K562 (cell line): ENCODE data around the gene TMEM138. TPM values are rescaled to one million over a fixed set of nuclear protein-coding genes. Genes with fewer than 3 reads are reported as not detected.

Experiments
- ADNP ChIP-seq: fragments of 200-800 bp; sonication (Bioruptor generic); IDR thresholded peaks from 2 replicates; pipeline ENCODE4 v1.6.1; 2016; ENCODE audit warnings: missing genetic modification characterization, missing compliant biosample characterization
- CHD1 ChIP-seq: fragments of 200-600 bp; sonication (generic); IDR thresholded peaks from one replicate; pipeline ENCODE4 v1.6.1; 2012; ENCODE audit warnings: mild to moderate bottlenecking, moderate library complexity, low read length, inconsistent platforms
- E2F3 ChIP-seq: fragments of 250-450 bp; sonication (Bioruptor Pico); IDR thresholded peaks from 2 replicates; pipeline ENCODE4 v1.4.0; 2020; ENCODE audit warnings: mild to moderate bottlenecking
- HDAC2 ChIP-seq: fragments of 450-650 bp; IDR thresholded peaks from 2 replicates; pipeline ENCODE4 v1.6.1; 2016; ENCODE audit warnings: mild to moderate bottlenecking
- HNRNPL ChIP-seq: fragments of 200-400 bp; formaldehyde crosslinking; IDR thresholded peaks from 2 replicates; pipeline ENCODE4 v1.6.1; 2017; ENCODE audit warnings: low read depth, mild to moderate bottlenecking, low read length
- LARP7 ChIP-seq: fragments of 450-650 bp; IDR thresholded peaks from 2 replicates; pipeline ENCODE4 v1.6.1; 2016
- MYC ChIP-seq, 2 experiments: fragments of 250-450 bp in 1 of 2; sonication (Bioruptor Pico) in 1 of 2; IDR thresholded peaks; 2 replicates each; pipeline versions ENCODE4 v1.5.1 to v1.6.1; 2012 to 2021; ENCODE audit warnings: low read depth in 2 of 2, borderline replicate concordance in 1 of 2, improper control_type of control experiment in 1 of 2, low read length in 1 of 2, mild to moderate bottlenecking in 1 of 2, moderate library complexity in 1 of 2
- NFE2 ChIP-seq: IDR thresholded peaks from 2 replicates; pipeline ENCODE4 v1.6.1; 2014; ENCODE audit warnings: antibody characterized with exemption, low read depth
- PTBP1 ChIP-seq: fragments of 200-400 bp; formaldehyde crosslinking; IDR thresholded peaks from 2 replicates; pipeline ENCODE4 v1.6.1; 2017; ENCODE audit warnings: low read depth, low read length
- RBM25 ChIP-seq: fragments of 200-400 bp; formaldehyde crosslinking; IDR thresholded peaks from 2 replicates; pipeline ENCODE4 v1.6.1; 2018; ENCODE audit warnings: low read length, low read depth, moderate library complexity; ENCODE audit not compliant: severe bottlenecking
- RBM39 ChIP-seq: fragments of 200-400 bp; formaldehyde crosslinking; optimal IDR thresholded peaks from 2 replicates; pipeline ENCODE3; 2018; ENCODE audit warnings: low read depth, low read length
- THRAP3 ChIP-seq: fragments of 450-650 bp; IDR thresholded peaks from 2 replicates; pipeline ENCODE4 v1.6.1; 2016; ENCODE audit warnings: mild to moderate bottlenecking, inconsistent platforms, borderline replicate concordance
- ZBTB7A ChIP-seq: IDR thresholded peaks from 2 replicates; pipeline ENCODE4 v1.6.1; 2011; ENCODE audit warnings: low read depth, mild to moderate bottlenecking, low read length, moderate library complexity, borderline replicate concordance; ENCODE audit not compliant: control insufficient read depth
- ZFP1 ChIP-seq: fragments of 450-650 bp; formaldehyde crosslinking; IDR thresholded peaks from 2 replicates; pipeline ENCODE4 v1.4.0; 2020; ENCODE audit warnings: mild to moderate bottlenecking, mixed read lengths
- ZKSCAN1 ChIP-seq: fragments of 150-350 bp; IDR thresholded peaks from 2 replicates; pipeline ENCODE4 v1.6.1; 2016; ENCODE audit warnings: low read depth, low read length
- ZNF239 ChIP-seq: fragments of 250-450 bp; sonication (Bioruptor Pico); IDR thresholded peaks from 2 replicates; pipeline ENCODE4 v1.4.0; 2020; ENCODE audit warnings: mild to moderate bottlenecking
- polyA plus RNA-seq, 8 experiments: library from polyadenylated mRNA; depleted of rRNA in 4 of 8; stranded (reverse) in 5 of 8; unstranded in 3 of 8; fragments of >200 nt; fragmentation: Nextera tagmentation in 2 of 8; fragmentation: Illumina TruSeq in 1 of 8; extraction: Ambion mirVana in 2 of 8; extraction: Trizol in 1 of 8; gene quantifications; 2 replicates each; pipeline versions ENCODE4 v1.2.1 to v1.2.3, GENCODE V29; 2011 to 2014; ENCODE audit warnings: inconsistent platforms in 1 of 8, missing spikeins in 1 of 8
- total RNA-seq, 7 experiments: library from RNA; depleted of rRNA in 6 of 7; stranded (reverse); fragments of >200 nt in 6 of 7; fragmentation: Illumina TruSeq in 2 of 7; extraction: Trizol in 2 of 7; gene quantifications; 2 replicates each; pipeline versions ENCODE4 v1.2.1 to v1.2.3, GENCODE V29; 2011 to 2021; ENCODE audit warnings: low replicate concordance in 1 of 7
- TF ChIP-seq, protein P1 (sequence below): sonication (generic); formaldehyde crosslinking; IDR thresholded peaks from 2 replicates; pipeline ENCODE4 v1.8.1; 2023; ENCODE audit warnings: mild to moderate bottlenecking, missing genetic modification reagents
- TF ChIP-seq, protein P2 (sequence below), 2 experiments: fragments of 200-800 bp in 1 of 2; sonication (Bioruptor generic) in 1 of 2; sonication (generic) in 1 of 2; formaldehyde crosslinking in 1 of 2; IDR thresholded peaks in 1 of 2; conservative IDR thresholded peaks in 1 of 2; 2 replicates each; pipeline versions ENCODE4 v1.5.0 to v1.6.1; 2016 to 2020; ENCODE audit warnings: missing compliant biosample characterization in 1 of 2, missing genetic modification characterization in 1 of 2, missing genetic modification reagents in 1 of 2
- TF ChIP-seq, protein P3 (sequence below): sonication (generic); formaldehyde crosslinking; IDR thresholded peaks from 2 replicates; pipeline ENCODE4 v1.8.0; 2022; ENCODE audit warnings: mild to moderate bottlenecking, missing genetic modification reagents
- TF ChIP-seq, protein P4 (sequence below): fragments of 450-650 bp; formaldehyde crosslinking; IDR thresholded peaks from 2 replicates; pipeline ENCODE4 v1.4.0; 2020; ENCODE audit warnings: mild to moderate bottlenecking, mixed read lengths

TMEM138 gene
- total and polyA plus RNA-seq, 9 of the 15 experiments (the other 6 are each of a cell fraction or from before 2014, with no cell fraction given): 23.2 to 168 (median 63.1) TPM

DNA sequence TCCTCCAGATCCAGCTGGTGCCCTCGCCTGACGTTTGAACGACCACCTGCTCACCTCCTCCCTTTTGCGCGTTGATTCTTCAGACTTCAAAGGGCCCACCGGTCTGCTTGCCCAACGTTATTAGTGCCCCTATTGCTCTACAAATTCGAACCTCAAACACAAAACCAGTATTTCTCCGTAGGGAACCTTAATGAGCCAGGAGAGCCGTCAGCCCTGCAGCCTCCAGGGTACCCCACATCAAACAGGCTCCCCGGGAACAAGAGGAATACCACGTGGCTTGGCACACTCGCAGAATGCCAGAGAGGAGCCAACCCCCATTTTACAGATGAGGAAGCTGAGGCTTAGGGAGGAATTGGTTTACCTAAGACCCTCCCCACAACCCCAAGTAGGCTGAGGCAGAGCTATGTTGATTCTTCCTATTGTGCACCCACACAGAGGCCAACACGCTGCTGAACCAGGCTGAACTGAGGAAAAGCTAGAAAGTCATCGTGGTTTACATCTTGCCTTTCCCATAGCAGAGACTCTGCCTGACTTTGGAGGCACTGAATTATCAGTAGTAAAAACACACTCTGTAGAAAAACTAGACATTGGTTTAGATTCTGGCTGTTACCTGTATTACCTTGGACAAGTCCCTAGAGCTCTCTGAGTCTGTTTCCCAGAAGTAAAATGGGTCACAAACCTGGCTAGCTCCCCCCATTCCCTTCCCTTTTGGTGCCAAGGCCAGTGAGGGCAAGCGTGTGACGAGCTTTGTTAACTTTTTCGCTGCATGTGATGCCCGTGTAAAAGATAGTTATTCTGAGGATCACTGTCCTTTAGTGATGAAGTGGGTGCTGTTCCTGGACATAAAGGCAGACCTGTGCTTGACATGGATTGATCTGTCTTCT is 28.4 kb upstream of the TMEM138 start (continued):
- peak; percentile 75 for TF ChIP-seq ADNP
- peak; percentile 94 for TF ChIP-seq RBM25
- no peak for TF ChIP-seq THRAP3
- TF ChIP-seq, protein P1, sequence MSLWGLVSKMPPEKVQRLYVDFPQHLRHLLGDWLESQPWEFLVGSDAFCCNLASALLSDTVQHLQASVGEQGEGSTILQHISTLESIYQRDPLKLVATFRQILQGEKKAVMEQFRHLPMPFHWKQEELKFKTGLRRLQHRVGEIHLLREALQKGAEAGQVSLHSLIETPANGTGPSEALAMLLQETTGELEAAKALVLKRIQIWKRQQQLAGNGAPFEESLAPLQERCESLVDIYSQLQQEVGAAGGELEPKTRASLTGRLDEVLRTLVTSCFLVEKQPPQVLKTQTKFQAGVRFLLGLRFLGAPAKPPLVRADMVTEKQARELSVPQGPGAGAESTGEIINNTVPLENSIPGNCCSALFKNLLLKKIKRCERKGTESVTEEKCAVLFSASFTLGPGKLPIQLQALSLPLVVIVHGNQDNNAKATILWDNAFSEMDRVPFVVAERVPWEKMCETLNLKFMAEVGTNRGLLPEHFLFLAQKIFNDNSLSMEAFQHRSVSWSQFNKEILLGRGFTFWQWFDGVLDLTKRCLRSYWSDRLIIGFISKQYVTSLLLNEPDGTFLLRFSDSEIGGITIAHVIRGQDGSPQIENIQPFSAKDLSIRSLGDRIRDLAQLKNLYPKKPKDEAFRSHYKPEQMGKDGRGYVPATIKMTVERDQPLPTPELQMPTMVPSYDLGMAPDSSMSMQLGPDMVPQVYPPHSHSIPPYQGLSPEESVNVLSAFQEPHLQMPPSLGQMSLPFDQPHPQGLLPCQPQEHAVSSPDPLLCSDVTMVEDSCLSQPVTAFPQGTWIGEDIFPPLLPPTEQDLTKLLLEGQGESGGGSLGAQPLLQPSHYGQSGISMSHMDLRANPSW (CRISPR knock-in tag): 0 out of 2 replicates have a peak, but pooled peaks have one; percentile 51
- no peak for TF ChIP-seq RBM39
- no peak for TF ChIP-seq ZFP1 (CRISPR knock-in tag)
- TF ChIP-seq, protein P2, sequence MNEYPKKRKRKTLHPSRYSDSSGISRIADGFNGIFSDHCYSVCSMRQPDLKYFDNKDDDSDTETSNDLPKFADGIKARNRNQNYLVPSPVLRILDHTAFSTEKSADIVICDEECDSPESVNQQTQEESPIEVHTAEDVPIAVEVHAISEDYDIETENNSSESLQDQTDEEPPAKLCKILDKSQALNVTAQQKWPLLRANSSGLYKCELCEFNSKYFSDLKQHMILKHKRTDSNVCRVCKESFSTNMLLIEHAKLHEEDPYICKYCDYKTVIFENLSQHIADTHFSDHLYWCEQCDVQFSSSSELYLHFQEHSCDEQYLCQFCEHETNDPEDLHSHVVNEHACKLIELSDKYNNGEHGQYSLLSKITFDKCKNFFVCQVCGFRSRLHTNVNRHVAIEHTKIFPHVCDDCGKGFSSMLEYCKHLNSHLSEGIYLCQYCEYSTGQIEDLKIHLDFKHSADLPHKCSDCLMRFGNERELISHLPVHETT (CRISPR knock-in tag; conservative IDR thresholded peaks at IDR 0.05 in 1 of 2, IDR thresholded peaks at IDR 0.05 in 1 of 2): peak in 1 of 2 experiments; percentile 5; a peak in 1 of 4 replicates
- TF ChIP-seq ZBTB7A: no peak
- no peak for TF ChIP-seq ZKSCAN1
- no peak for TF ChIP-seq CHD1
- TF ChIP-seq HNRNPL: no peak
- no peak for TF ChIP-seq NFE2
- TF ChIP-seq MYC (IDR thresholded peaks at IDR 0.05; ENCODE audit: low read depth, low read length): no peak; the same call in 1 of the 2 replicates
- TF ChIP-seq MYC (CRISPR knock-in tag; IDR thresholded peaks at IDR 0.05; ENCODE audit: borderline replicate concordance, low read depth): 0 out of 2 replicates have a peak, but pooled peaks have one; percentile 9
- TF ChIP-seq LARP7: 0 out of 2 replicates have a peak, but pooled peaks have one; percentile 1
- TF ChIP-seq, protein P3, sequence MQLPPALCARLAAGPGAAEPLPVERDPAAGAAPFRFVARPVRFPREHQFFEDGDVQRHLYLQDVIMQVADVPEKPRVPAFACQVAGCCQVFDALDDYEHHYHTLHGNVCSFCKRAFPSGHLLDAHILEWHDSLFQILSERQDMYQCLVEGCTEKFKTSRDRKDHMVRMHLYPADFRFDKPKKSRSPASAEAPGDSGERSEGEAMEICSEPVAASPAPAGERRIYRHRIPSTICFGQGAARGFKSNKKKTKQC (CRISPR knock-in tag): 0 out of 2 replicates have a peak, but pooled peaks have one; percentile 43
- 0 out of 2 replicates have a peak, but pooled peaks have one; percentile 2 for TF ChIP-seq E2F3
- TF ChIP-seq PTBP1: peak; percentile 78; the same call in 1 of the 2 replicates
- TF ChIP-seq, protein P4, sequence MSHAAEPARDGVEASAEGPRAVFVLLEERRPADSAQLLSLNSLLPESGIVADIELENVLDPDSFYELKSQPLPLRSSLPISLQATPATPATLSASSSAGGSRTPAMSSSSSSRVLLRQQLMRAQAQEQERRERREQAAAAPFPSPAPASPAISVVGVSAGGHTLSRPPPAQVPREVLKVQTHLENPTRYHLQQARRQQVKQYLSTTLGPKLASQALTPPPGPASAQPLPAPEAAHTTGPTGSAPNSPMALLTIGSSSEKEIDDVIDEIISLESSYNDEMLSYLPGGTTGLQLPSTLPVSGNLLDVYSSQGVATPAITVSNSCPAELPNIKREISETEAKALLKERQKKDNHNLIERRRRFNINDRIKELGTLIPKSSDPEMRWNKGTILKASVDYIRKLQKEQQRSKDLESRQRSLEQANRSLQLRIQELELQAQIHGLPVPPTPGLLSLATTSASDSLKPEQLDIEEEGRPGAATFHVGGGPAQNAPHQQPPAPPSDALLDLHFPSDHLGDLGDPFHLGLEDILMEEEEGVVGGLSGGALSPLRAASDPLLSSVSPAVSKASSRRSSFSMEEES (CRISPR knock-in tag): no peak
- no peak for TF ChIP-seq ZNF239 (CRISPR knock-in tag)
- TF ChIP-seq HDAC2: peak; percentile 81; the same call in 1 of the 2 replicates
